Thyroid gland (tissue), 4 donors: ENCODE data around the gene CCDC148.

Source experiments
- CTCF ChIP-seq, 6 experiments: fragments of 200-600 bp in 3 of 6; fragments of 450-650 bp in 3 of 6; sonication (generic) in 3 of 6; IDR thresholded peaks; one replicate each; pipeline ENCODE4 v1.5.1; 2016 to 2019; ENCODE audit warnings: antibody characterized with exemption in 6 of 6, mild to moderate bottlenecking in 2 of 6, inconsistent platforms in 1 of 6, moderate library complexity in 1 of 6
- POLR2A ChIP-seq, 2 donors: fragments of 450-650 bp; IDR thresholded peaks; one replicate each; pipeline ENCODE4 v1.6.1; 2017; ENCODE audit warnings: antibody characterized with exemption in 2 of 2, mild to moderate bottlenecking in 2 of 2, moderate library complexity in 1 of 2

- TF ChIP-seq CTCF (IDR thresholded peaks at IDR 0.05) (no peak), POLR2A (IDR thresholded peaks at IDR 0.05) (no peak)
Measured at GRCh38 chr2:158199928-158200650, 256.5 kb downstream of the CCDC148 start.
